D341Med (cell line): Measurements from ENCODE around the gene ZNF785.
"Not testable (repeated sequence)": the region's sequence is repeated elsewhere in the genome, so short reads cannot be mapped to it uniquely, and the experiment has no call there.

Experiments used
- DNase-seq: peaks from one replicate; pipeline ENCODE4 v3.0.0; 2012; ENCODE audit warnings: low spot score

The ZNF785 gene

DNA sequence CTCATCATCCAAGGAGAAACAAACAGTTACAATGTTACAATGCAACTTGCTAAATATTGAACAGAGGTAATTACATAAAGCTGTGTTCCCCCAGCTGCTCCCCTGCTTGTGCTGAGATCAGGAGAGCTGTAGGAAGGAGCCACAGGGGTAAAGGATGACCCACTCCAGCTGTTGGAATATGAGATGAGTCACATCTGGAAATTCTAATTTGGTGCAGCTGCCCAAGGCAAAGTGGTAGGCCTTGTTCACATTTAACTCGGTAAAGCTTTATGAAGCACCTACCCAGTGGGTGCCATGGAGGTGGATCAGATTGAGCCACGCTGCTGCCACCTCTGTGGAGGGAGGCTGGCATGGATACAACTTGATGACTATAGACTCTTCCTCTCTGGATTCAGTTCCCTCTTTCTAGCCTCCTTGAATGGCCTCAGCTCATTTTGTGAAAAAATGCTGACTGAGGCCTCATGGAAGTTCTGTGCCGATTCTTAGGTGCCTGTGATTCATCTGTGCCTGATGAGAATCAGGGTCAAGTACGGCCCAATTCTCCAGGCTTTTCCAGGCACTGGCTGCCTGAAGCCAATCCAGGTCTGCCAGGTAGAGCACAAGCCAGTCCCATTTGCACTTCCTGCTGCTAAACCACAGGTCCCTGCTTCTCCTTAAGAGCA, 17.2 kb upstream of the ZNF785 start:
- DNase-seq, result no peak

DNA sequence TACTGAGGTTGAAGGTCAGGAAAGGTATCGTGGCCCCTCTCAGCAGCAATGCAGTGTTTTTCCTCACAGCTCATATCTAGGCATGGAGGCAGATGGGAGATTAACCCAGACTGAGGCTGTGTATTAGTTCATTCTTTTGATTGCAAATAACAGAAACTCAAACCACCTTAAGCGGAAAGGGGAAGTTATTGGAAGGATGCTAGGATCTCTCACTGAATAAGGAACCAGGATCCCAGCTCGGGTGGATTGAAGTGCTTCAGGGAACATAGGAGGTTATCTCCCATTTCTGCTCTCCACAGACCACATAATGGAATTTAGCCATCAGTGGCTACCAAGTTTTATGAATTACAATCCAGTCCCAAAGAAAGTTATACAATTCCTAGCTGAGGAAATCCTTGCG, 16.5 kb upstream of the ZNF785 start:
- no peak for DNase-seq

DNA sequence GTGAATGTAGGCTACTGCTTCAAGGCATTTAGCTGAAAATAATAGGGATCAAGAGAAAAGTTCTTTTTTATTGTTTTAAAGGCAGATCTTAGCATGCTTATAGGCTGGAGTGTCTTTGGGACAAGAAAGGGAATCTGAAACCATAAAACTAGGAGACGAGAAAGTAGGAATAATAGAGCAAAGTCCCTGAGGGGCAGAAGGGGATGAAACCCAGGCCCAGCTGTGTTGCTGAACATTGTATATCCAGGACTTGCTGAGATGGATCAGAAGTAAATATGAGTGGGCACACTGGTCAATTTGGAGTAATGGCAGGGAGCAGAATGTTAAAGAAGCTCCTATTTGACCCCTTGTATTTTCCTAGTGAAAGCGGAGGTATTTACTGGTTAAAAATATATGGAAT, 15.4 kb upstream of the ZNF785 start:
- DNase-seq, result no peak

DNA sequence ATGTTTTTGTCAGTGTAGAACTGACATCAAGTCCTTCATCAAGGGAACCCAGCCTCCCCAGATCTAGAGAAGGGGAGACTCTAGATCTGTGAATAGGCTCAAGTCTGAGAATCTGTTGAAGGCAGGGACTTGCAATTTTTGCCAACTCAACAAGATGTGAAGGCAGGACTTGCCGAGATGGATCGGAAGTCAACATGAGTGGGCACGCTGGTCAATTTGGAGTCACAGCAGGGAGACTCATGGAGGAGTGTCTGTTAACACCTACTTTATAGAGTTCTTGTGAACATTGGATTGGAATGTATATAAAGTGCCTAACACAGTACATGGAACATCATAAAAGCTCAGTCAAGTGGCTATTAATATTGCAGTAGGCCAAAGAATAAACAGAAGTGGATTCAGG, 14.7 kb upstream of the ZNF785 start:
- no peak for DNase-seq

DNA sequence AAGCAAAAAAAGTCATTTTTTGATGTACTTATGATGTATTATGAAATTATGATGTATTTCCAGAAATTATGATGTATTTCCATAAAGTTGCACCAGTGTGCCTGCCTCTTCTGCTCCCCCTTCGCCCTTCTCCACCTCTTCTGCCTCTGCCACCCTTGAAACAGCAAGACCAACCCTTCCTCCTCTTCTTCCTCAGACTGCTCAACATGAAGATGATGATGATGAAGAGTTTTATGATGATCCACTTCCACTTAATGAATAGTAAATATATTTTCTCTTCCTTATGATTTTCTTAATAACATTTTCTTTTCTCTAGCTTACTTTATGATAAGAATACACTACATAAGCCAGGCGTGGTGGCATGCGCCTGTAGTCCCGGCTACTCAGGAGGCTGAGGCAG, 7.4 kb upstream of the ZNF785 start:
- DNase-seq, result no peak

DNA sequence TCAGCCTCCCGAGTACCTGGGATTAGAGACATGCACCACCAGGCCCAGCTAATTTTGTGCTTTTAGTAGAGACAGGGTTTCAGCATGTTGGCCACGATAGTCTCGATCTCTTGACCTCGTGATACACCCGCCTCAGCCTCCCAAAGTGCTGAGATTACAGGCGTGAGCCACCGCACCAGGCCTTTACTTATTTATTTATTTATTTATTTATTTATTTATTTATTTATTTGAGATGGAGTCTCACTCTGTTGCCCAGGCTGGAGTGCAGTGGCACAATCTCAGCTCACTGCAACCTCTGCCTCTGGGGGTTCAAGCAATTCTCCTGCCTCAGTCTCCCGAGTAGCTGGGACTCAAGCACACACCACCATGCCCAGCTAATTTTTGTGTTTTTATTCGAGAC, 5.4 kb upstream of the ZNF785 start:
- DNase-seq, result not testable (repeated sequence)

DNA sequence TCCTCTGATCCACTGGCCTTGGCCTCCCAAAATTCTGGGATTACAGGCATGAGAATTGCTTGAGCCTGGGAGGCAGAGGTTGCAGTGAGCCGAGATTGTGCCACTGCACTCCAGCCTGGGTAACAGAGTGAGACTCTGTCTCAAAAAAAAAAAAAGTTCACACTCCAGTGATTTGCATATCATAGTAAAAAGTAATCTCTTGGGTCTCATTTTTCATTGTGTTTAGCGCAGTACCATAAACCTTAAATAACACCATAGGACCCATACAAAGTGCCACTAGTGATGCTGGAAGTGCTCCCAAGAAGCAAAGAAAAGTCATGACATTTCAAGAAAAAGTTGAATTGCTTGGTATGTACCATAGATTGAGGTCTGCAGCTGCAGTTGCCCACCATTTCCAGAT, 4.1 kb upstream of the ZNF785 start:
- not testable (repeated sequence) for DNase-seq

DNA sequence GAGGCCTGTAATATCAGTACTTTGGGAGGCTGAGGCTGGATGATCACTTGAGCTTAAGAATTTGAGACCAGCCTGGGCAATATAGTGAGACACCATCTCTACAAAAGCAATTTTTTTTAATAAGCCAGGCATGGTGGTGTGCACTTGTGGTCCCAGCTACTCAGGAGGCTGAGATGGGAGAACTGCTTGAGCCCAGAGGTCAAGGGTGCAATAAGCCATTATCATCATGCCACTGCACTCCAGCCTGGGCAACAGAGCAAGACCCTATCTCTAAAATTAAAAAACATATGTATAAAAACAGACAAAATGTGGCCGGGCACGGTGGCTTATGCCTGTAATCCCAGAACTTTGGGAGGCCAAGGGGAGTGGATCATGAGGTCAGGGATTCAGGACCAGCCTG, 3.2 kb upstream of the ZNF785 start:
- no peak for DNase-seq

DNA sequence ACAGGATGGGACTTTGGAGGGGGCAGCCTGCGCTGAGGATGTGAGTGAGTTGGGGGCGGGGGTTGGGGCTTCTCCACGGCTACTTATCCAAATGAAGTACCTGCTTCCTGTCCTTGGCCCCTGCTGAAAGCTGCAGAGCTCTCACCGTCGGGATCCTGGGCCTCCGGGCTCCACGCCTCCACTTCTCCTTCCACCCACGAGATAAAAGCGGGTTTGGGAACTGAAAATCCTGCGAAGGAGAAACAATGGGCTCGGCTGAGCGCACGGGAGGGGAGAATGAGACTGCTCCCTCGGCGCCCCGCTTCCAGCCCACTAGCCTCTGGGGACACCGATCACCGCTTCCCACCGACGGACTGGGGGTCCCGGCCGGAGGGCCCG, 486 bp downstream of the ZNF785 start:
- DNase-seq, result no peak

DNA sequence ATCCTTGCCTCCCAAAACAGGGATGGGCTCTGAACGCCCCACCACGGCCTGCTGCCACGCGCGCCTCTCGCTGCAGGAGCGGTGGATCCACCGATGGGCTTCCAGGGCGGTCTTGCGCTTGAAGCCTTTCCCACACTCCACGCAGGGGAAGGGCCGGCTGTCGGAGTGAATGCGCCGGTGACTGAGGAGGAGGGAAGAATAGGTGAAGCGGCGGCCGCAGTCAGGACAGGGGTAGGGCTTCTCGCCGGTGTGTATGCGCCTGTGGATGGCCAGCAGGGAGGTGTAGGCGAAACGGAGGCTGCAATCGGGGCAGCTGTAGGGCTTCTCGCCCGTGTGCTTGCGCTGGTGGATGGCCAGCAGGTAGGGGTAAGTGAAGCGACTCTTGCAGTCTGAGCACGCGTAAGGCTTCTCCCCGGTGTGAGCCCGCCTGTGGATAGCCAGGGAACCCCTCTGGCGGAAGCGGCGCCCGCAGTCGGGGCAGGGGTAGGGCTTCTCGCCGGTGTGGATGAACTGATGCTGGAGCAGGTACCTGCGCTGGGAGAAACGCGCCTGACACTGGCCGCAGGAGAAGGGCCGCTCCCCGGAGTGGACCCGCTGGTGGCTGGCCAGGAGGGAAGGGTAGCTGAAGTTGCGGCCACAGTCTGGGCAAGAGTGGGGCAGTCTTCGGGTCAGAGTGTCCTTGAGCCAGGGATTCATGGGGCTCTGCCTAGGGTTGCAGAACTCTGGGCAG, 2.7 kb downstream of the ZNF785 start:
- no peak for DNase-seq

DNA sequence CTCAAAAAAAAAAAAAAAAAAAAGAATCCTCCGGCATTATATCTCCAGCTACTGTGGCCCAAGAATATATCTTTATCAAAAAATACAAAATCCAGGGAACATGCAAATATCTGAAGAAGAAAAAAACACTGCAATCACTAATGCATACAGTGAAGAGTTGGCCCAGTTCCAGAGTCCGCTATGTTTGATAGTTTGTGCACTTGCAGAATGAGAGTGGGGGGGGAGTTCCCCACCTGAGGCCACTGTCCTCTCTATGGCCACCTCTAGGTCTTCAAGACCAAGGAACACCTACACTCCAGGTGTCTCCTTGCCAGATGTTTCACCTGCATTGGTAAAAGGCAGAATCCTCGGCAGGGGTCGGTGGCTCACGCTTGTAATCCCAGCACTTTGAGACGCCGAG, 4.0 kb downstream of the ZNF785 start:
- no peak for DNase-seq

DNA sequence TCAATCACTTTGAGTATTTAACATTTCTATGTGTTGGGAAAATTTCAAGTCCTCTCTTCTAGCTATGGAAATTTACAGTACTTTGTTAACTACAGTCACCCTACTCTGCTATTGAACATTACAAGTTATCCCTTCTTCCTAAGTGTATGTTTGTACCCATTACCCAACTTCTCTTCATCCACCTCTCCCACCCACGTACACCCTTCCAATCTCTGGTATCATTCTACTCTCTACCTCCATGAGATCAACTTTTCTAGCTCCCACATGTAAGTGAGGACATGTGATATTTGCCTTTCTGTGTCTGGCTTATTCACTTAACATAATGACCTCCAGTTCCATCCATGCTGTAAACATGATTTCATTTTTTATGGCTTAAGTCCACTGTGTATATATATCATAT, 10.8 kb downstream of the ZNF785 start:
- DNase-seq, result no peak

DNA sequence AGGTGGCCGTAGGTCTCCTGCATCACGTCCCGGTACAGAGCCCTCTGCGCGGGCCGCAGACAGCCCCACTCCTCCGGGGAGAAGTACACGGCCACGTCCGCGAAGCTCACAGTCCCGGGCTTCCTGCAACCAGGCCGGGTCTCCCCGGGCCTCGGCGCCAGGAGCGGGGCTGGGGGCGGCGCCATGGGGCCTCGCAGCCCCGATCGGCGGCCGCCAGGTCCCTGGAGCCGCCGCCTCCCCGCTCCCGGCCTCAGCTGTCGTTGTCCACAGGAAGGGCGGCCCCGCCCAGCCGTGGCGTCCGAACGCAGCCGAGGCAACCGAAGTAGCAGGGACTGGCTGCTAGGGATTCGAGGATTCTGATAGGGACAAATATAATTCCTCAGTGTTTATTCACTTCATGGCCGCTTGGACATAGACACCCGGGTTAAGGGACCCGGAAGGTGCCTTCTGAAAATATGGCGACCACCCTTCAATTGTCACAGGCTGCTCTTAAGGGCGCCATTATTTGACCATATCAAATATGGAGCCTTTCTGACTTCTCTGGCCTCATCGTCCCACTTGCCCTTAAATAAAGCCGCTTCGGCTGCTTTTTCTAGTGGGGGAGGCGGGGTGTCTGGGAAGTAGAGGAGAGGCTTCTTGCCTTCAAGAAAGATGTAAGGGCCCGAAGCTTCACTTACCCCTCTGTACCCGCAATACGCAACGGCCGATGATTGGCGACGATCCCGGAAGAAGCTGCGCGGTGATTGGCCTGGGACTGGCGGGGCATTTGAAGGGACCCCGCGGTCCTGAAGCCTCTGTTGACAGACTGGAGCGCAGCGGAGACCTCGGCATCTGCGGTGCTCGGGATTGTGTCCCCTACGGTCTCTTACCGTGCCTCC, 13.8 kb downstream of the ZNF785 start, which contains the start of gene ZNF688:
Gene ZNF688, minus strand, starts transcription at position 270 of the 878 bp plus-strand sequence. Its CDS starts 85 bp downstream, at position 185.
- DNase-seq, result peak; percentile 91

DNA sequence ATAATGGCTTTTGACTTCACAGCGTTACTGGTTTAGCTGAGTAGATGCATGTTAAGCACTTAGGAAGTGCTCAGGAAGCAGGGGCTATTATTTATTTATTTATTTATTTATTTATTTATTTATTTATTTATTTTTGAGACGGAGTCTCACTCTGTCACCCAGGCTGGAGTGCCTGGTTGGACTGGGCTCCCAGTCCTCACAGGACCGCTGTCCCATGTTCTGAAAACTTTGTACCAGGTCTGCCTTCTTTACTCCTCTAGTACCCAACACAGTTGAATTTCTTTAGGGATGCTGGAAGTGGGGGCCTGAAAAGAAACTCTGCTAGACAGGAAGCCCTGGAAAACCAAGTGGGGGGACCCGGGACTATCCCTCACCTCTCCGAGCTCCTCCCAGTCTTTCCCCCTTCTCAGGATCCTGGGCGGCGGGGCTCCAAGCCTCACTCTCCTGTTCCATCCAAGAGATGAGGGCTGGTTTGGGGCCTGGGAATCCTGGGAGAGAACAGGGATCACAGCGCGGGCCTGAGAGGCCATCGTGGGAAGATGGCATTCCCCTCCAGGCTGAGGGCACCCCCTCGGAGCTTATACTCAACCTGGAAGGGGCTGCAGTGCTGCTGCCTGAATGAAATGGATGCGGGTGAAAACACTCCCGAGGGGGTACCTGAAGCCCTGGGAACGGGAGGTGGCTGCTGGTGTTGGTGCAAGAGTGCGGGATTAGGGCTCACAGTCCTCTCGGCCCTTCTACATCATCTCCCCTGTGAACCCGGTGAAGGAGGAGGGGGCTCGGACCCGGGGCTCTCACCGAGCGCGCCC, 14.7 kb downstream of the ZNF785 start:
- peak; percentile 40 for DNase-seq

DNA sequence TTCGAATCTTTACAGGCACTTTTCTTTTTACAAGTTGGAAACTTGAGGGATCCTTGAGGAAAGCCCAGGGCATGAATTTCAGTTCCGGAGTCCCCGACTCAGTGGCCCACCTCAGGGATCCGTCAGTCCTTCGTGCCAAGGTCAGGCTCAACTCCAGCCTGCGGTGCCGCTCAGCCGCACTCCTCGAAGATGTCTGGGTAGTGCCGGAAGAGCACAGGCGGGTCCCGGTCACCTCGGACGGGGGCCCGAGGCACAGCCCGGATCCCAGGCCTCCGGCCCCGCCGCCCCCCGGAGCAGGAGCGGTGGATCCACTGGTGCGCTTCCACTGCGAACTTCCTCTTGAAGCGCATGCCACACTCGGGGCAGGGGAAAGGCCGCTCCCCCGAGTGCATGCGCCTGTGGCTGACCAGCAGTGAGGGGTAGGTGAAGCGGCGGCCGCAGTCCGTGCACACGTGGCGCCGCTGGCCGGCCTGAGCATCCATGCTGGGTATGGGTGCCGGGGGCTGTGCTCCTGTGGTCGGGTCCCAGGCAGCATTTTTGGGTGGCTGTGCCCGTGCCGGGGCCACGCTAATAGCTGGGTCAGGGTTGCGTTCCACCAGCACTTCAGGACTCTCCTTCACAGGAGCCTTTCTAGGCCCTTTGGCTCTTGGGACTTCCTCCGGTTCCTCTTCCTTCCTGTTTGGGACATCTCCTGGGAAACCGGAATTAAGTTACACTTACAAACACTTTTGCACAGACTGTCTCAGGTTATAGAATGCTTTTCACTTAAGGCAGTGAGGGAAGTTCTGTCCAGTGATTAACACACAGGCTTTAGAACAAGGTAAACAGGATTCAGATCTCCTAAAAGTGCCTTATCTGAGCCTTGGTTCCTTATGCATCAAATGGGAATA, 15.5 kb downstream of the ZNF785 start:
- no peak for DNase-seq

DNA sequence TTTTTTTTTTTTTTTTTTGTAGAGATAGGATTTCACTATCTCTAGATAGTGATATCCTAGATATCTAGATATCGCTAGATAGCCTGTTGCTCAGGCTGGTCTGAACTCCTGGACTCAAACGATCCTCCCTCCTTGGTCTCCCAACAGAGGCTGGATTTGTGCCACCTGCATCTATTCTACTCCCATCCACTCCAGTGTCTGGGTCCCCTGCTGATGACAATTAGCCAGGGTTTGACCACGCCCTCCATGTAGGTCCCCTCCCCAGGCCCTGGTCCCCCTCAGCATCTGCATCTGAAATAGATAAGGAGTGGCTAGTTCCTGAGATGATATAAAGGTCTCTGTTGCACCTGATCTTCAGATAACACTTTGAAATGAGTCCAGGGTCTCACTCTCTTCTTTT, 16.2 kb downstream of the ZNF785 start:
- no peak for DNase-seq

DNA sequence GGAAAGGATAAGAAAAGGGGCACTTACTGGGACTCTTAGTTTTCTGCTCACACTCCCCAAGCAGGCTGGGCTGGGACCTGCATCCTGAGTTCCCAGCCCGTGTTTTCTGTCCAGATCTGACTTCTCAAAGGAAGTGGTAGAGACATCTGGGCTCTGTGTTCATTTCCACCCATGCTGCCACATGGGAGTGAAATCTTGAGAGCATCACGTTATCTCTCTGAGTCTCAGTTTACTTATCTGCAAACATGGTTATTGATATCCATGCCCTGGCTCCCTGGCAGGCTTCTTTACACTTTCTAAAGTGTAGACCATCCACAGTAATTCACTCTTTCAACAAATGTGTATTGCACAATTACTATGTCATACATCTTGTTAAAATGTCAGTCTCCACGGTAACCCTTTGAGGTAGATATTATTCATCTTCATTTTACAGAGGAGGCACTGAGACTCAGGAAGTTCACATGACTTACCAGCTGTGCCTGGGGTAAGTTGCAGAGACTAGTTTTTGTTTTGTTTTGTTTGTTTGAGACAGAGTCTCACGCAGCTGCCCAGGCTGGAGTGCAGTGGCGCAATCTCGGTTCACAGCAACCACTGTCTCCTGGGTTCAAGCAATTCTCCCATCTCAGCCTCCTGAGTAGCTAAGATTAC, 17.4 kb downstream of the ZNF785 start:
- no peak for DNase-seq

DNA sequence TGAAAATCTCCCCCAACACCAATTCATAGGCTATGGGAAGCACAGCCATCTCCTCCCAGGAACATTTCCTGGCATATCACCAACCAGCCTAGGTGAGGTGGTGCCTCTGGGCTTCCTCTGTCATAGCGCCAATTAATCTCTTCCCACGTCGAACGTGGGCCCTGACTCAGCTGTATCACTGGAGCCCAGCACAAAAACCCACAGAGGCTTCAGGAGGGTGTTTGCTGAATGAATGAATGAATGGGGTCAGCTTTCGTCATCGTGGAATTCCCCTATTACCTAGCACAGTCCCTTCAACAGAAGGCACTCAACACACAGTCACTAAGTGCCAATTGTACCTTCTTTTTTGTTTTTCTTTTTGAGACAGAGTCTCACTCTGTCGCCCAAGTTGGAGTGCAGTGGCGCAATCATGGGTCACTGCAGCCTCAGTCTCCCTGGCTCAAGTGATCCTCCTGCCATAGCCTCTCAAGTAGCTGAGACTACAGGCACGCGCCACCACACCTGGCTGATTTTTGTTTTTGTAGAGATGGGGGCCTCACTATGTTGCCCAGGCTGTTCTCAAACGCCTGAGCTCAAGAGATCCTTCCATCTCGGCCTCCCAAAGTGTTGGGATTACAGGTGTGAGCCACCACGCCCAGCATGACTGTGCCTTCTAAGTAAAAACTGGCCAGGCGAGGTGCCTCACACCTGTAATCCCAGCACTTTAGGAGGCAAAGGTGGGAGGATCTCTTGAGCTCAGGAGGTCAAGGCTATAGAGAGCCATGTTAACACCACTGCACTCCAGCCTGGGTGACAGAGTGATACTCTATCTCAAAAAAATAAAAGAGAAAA, 18.1 kb downstream of the ZNF785 start:
- no peak for DNase-seq

DNA sequence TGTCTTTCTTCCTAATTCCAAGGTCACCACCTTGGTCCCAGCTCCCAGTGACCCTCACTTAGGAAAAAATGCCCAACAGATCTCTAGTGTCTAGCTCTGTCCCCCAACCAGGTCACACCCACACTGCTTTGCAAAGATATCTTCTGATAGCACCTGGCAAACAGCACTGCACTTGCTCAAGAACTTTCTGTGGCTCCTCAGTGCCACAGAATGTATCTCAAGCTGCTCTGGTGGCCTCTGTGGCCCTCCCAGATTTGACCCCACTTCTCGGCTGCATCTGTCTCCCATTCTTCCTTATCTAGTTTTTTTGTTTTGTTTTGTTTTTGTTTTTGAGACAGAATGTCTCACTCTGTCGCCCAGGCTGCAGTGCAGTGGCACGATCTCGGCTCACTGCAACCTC, 19.0 kb downstream of the ZNF785 start:
- DNase-seq, result no peak

DNA sequence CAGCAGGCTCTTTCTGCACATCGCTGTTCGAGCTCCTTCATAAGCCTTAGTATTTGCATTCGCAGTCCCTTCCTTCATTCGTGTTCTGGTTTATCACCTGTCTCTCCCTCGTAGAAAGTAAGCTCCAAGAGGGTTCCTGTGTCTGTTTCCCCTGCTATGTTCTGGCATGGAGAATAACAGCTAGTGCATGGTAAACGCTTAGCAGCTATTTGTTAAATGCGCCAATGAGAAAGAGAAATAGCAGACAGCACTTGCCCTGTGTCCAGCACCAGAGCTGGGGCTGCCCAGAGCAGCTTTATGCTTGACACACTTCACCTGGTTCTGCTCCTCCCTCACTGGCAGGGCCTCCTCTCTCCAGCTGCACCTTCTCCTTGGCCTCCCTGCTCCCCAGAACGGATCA, 19.5 kb downstream of the ZNF785 start:
- no peak for DNase-seq
